ENCODE results near the gene AMDHD1.

Gene AMDHD1

DNA sequence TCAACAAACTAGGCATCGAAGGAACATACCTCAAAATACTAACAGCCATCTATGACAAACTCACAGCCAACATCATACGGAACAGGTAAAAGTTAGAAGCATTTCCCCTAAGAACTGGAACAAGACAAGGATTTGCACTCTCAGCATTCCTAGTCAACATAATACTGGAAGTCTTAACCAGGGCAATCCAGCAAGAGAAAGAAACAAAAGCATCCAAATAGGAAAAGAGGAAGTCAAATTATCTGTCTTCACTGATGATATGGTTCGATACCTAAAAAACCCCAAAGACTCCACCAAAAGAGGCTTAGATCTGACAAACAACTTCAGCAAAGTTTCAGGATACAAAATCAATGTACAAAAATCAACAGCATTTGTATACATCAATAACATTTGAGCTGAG lies 33.3 kb upstream of the AMDHD1 start:
- H3K27me3 ChIP-seq (ENCODE audit: control insufficient read depth in 1 of 2, insufficient read depth in 1 of 2, low read length in 2 of 2), result peaks cover 0 to 6% of the 10 kb centered on the region in 2 experiments
- H2BK5ac ChIP-seq (ENCODE audit: low read depth, low read length, poor library complexity, severe bottlenecking), result no peak overlapping the region
- H2BK15ac ChIP-seq (ENCODE audit: low read depth, poor library complexity, severe bottlenecking), result no peak overlapping the region
- peaks cover 2% of the 10 kb centered on the region for H3K4me1 ChIP-seq (ENCODE audit: control insufficient read depth, insufficient read depth, low read depth, low read length)
- no peak overlapping the region for H3K4me2 ChIP-seq (ENCODE audit: low read length, poor library complexity, severe bottlenecking)
- no peak overlapping the region for H2BK12ac ChIP-seq (ENCODE audit: low read length in 2 of 2)
- no peaks in the 10 kb centered on the region for H3K9me3 ChIP-seq (ENCODE audit: control insufficient read depth, low read length)
- WGBS, result 87% methylated on average over 3 of the region's 3 CpGs
- H2AK5ac ChIP-seq (ENCODE audit: low read length, severe bottlenecking), result no peak overlapping the region
- H3K4ac ChIP-seq (ENCODE audit: low read depth in 1 of 2, low read length in 2 of 2), result no peak overlapping the region
- H3K14ac ChIP-seq (ENCODE audit: low read length in 2 of 2), result no peak overlapping the region
- H2AFZ ChIP-seq (ENCODE audit: low read depth, low read length), result no peak overlapping the region
- DNase-seq, result no peak
- no peak overlapping the region for H3K9ac ChIP-seq (ENCODE audit: low read length)
- H4K8ac ChIP-seq (ENCODE audit: low read length), result no peak overlapping the region
- no peak overlapping the region for H2BK120ac ChIP-seq (ENCODE audit: low read depth, low read length)
- H4K91ac ChIP-seq (ENCODE audit: low read length), result no peak overlapping the region
- no peak overlapping the region for H3K18ac ChIP-seq (ENCODE audit: low read depth in 1 of 2, low read length in 2 of 2)
- H3K79me1 ChIP-seq (replicated peaks; ENCODE audit: low read length, poor library complexity, severe bottlenecking), result no peaks in the 10 kb centered on the region
- no peak overlapping the region for H3K23ac ChIP-seq (ENCODE audit: low read length in 2 of 2)
- no peak overlapping the region for H3K27ac ChIP-seq (ENCODE audit: low read length, poor library complexity, severe bottlenecking)
- H3K36me3 ChIP-seq (ENCODE audit: control insufficient read depth in 1 of 2, insufficient read depth in 2 of 2, low read depth in 1 of 2, low read length in 2 of 2), result no peaks in the 10 kb centered on the region
- no peak overlapping the region for H3K4me3 ChIP-seq (ENCODE audit: insufficient read depth in 1 of 2, low read depth in 1 of 2, low read length in 2 of 2)

DNA sequence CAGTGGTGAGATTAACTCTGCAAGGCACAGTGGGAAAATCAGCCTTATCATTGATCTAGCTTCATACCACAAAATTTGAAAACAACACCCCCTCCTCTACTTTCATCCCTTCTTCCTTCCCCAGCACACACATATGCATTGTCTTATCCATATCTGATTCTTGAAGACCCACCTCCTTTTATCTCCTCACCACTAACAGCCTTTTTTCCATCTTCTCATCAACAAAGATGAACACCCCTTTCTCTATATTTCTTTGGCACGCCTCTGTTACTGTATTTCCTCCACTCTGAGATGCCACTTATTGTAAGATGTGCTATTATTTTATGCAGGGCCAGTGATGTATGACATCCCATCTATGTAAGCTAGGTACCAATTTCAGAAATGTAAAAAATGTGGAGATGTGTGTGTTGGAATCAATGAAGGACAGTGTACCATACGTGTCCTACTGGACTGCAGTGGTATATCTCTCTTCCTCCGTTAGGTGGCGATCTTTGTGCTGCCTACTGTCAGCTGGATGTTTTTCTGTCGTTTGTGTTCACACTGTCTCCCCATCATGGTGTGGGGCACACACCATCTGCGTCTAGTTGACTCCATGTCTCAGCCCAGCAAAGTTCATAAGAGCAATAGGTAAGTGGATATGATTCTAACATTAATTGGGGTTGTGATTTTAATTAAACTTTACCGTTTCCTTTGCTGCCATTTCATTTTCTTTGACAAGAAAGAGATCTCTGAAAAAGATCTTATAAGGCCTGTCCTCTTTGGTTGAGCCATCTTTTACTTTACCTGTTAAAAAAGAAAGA lies 24.7 kb upstream of the AMDHD1 start:
- no peak overlapping the region for H3K4me2 ChIP-seq (ENCODE audit: low read length, poor library complexity, severe bottlenecking)
- no peaks in the 10 kb centered on the region for H3K4me1 ChIP-seq (ENCODE audit: control insufficient read depth, insufficient read depth, low read depth, low read length)
- peak; percentile 59 for DNase-seq
- H3K79me1 ChIP-seq (replicated peaks; ENCODE audit: low read length, poor library complexity, severe bottlenecking), result no peaks in the 10 kb centered on the region
- no peak overlapping the region for H4K8ac ChIP-seq (ENCODE audit: low read length)
- no peak overlapping the region for H3K18ac ChIP-seq (ENCODE audit: low read depth in 1 of 2, low read length in 2 of 2)
- no peak overlapping the region for H3K4ac ChIP-seq (ENCODE audit: low read depth in 1 of 2, low read length in 2 of 2)
- H3K9ac ChIP-seq (ENCODE audit: low read length), result no peak overlapping the region
- no peak overlapping the region for H3K27ac ChIP-seq (ENCODE audit: low read length, poor library complexity, severe bottlenecking)
- H3K36me3 ChIP-seq (ENCODE audit: control insufficient read depth in 1 of 2, insufficient read depth in 2 of 2, low read depth in 1 of 2, low read length in 2 of 2), result no peaks in the 10 kb centered on the region
- no peak overlapping the region for H3K14ac ChIP-seq (ENCODE audit: low read length in 2 of 2)
- H3K27me3 ChIP-seq (ENCODE audit: control insufficient read depth in 1 of 2, insufficient read depth in 1 of 2, low read length in 2 of 2), result peaks cover 11 to 17% of the 10 kb centered on the region in 2 experiments
- no peak overlapping the region for H2AK5ac ChIP-seq (ENCODE audit: low read length, severe bottlenecking)
- H3K4me3 ChIP-seq (ENCODE audit: insufficient read depth in 1 of 2, low read depth in 1 of 2, low read length in 2 of 2), result no peak overlapping the region
- H2BK5ac ChIP-seq (ENCODE audit: low read depth, low read length, poor library complexity, severe bottlenecking), result no peak overlapping the region
- H2BK120ac ChIP-seq (ENCODE audit: low read depth, low read length), result no peak overlapping the region
- H4K91ac ChIP-seq (ENCODE audit: low read length), result no peak overlapping the region
- 3% methylated on average over 4 of the region's 7 CpGs for WGBS
- no peak overlapping the region for H2BK12ac ChIP-seq (ENCODE audit: low read length in 2 of 2)
- H3K23ac ChIP-seq (ENCODE audit: low read length in 2 of 2), result no peak overlapping the region
- H2AFZ ChIP-seq (ENCODE audit: low read depth, low read length), result no peak overlapping the region
- H2BK15ac ChIP-seq (ENCODE audit: low read depth, poor library complexity, severe bottlenecking), result no peak overlapping the region
- no peaks in the 10 kb centered on the region for H3K9me3 ChIP-seq (ENCODE audit: control insufficient read depth, low read length)

DNA sequence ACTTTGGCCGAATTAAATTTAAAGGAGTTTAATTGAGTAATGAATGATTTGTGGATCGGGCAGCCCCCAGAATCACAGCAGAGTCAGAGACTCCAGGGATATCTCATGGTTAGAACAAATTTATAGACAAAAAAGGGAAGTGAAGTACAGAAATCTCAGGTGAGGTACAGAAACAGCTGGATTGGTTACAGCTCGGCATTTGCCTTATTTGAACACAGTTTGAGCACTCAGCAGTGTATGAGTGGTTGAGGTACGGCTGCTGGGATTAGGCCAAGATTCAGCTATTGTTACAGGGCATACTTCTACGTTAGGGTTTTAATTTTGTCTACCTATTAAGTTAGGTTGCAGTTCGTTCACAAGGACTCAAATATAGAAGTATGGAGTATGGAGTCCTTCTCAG lies 24.0 kb upstream of the AMDHD1 start:
- Histone ChIP-seq H3K4me1 (ENCODE audit: control insufficient read depth, insufficient read depth, low read depth, low read length) (no peaks in the 10 kb centered on the region), H2BK12ac (ENCODE audit: low read length in 2 of 2) (no peak overlapping the region), H3K4me2 (ENCODE audit: low read length, poor library complexity, severe bottlenecking) (no peak overlapping the region), H3K9me3 (ENCODE audit: control insufficient read depth, low read length) (no peaks in the 10 kb centered on the region), H3K18ac (ENCODE audit: low read depth in 1 of 2, low read length in 2 of 2) (no peak overlapping the region), H3K36me3 (ENCODE audit: control insufficient read depth in 1 of 2, insufficient read depth in 2 of 2, low read depth in 1 of 2, low read length in 2 of 2) (no peaks in the 10 kb centered on the region), H3K27me3 (ENCODE audit: control insufficient read depth in 1 of 2, insufficient read depth in 1 of 2, low read length in 2 of 2) (peaks cover 11 to 17% of the 10 kb centered on the region in 2 experiments), H3K14ac (ENCODE audit: low read length in 2 of 2) (no peak overlapping the region), H2BK120ac (ENCODE audit: low read depth, low read length) (no peak overlapping the region), H3K79me1 (replicated peaks; ENCODE audit: low read length, poor library complexity, severe bottlenecking) (no peaks in the 10 kb centered on the region), H2AK5ac (ENCODE audit: low read length, severe bottlenecking) (no peak overlapping the region), H3K4me3 (ENCODE audit: insufficient read depth in 1 of 2, low read depth in 1 of 2, low read length in 2 of 2) (no peak overlapping the region), H3K27ac (ENCODE audit: low read length, poor library complexity, severe bottlenecking) (no peak overlapping the region), H3K4ac (ENCODE audit: low read depth in 1 of 2, low read length in 2 of 2) (no peak overlapping the region), H3K9ac (ENCODE audit: low read length) (no peak overlapping the region), H2AFZ (ENCODE audit: low read depth, low read length) (no peak overlapping the region), H2BK15ac (ENCODE audit: low read depth, poor library complexity, severe bottlenecking) (no peak overlapping the region), H3K23ac (ENCODE audit: low read length in 2 of 2) (no peak overlapping the region), H2BK5ac (ENCODE audit: low read depth, low read length, poor library complexity, severe bottlenecking) (no peak overlapping the region), H4K8ac (ENCODE audit: low read length) (no peak overlapping the region), H4K91ac (ENCODE audit: low read length) (no peak overlapping the region)
- DNase-seq, result no peak
- WGBS, result 90% methylated on average over 5 of the region's 6 CpGs

DNA sequence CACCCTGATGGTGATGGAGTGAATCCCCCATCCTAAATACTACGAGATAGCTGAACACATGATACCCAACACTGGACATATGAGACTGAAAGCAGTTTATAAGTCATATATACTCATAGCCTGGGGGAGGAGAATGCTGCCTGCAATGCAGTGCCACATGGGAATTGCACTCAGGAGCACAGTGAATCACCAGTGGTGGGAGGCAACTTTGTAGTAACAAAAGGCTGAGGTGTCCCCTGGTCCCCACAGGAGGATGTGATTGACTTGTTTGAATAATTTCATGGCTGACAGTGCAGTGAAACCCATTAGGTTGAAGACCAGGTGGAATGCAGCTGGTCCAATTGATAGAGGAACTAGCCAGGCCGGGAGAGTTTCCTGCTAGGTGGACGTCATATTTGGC lies 20.9 kb upstream of the AMDHD1 start:
- no peak overlapping the region for H3K18ac ChIP-seq (ENCODE audit: low read depth in 1 of 2, low read length in 2 of 2)
- WGBS, result 55% methylated on average over 2 of the region's 3 CpGs
- H2BK12ac ChIP-seq (ENCODE audit: low read length in 2 of 2), result no peak overlapping the region
- H3K9ac ChIP-seq (ENCODE audit: low read length), result no peak overlapping the region
- no peak overlapping the region for H3K4ac ChIP-seq (ENCODE audit: low read depth in 1 of 2, low read length in 2 of 2)
- no peak overlapping the region for H2BK5ac ChIP-seq (ENCODE audit: low read depth, low read length, poor library complexity, severe bottlenecking)
- H3K23ac ChIP-seq (ENCODE audit: low read length in 2 of 2), result no peak overlapping the region
- H2BK15ac ChIP-seq (ENCODE audit: low read depth, poor library complexity, severe bottlenecking), result no peak overlapping the region
- H3K4me1 ChIP-seq (ENCODE audit: control insufficient read depth, insufficient read depth, low read depth, low read length), result no peaks in the 10 kb centered on the region
- H4K8ac ChIP-seq (ENCODE audit: low read length), result no peak overlapping the region
- H2AFZ ChIP-seq (ENCODE audit: low read depth, low read length), result no peak overlapping the region
- no peak overlapping the region for H2BK120ac ChIP-seq (ENCODE audit: low read depth, low read length)
- no peak overlapping the region for H3K27ac ChIP-seq (ENCODE audit: low read length, poor library complexity, severe bottlenecking)
- no peak for DNase-seq
- no peaks in the 10 kb centered on the region for H3K9me3 ChIP-seq (ENCODE audit: control insufficient read depth, low read length)
- H3K36me3 ChIP-seq (ENCODE audit: control insufficient read depth in 1 of 2, insufficient read depth in 2 of 2, low read depth in 1 of 2, low read length in 2 of 2), result no peaks in the 10 kb centered on the region
- H3K4me2 ChIP-seq (ENCODE audit: low read length, poor library complexity, severe bottlenecking), result no peak overlapping the region
- peaks cover 5 to 8% of the 10 kb centered on the region in 2 experiments for H3K27me3 ChIP-seq (ENCODE audit: control insufficient read depth in 1 of 2, insufficient read depth in 1 of 2, low read length in 2 of 2)
- no peak overlapping the region for H4K91ac ChIP-seq (ENCODE audit: low read length)
- no peak overlapping the region for H2AK5ac ChIP-seq (ENCODE audit: low read length, severe bottlenecking)
- no peaks in the 10 kb centered on the region for H3K79me1 ChIP-seq (replicated peaks; ENCODE audit: low read length, poor library complexity, severe bottlenecking)
- H3K4me3 ChIP-seq (ENCODE audit: insufficient read depth in 1 of 2, low read depth in 1 of 2, low read length in 2 of 2), result no peak overlapping the region
- peak overlapping the region in 1 of 2 experiments; percentile 20 for H3K14ac ChIP-seq (ENCODE audit: low read length in 2 of 2)

Measured in mesenchymal stem cell (in vitro differentiated cells and primary cell).